ENCODE results near the gene RBPMS2.
"Not testable (repeated sequence)": the region's sequence is repeated elsewhere in the genome, so short reads cannot be mapped to it uniquely, and the experiment has no call there.

Gene RBPMS2

GRCh38 chr15:64751464-64751863 is 23.9 kb downstream of the RBPMS2 start:
- DNase-seq = no peak

GRCh38 chr15:64749999-64750657 is 25.3 kb downstream of the RBPMS2 start:
- DNase-seq = no peak

- no peak for DNase-seq
Observed at GRCh38 chr15:64749167-64749566, 26.2 kb downstream of the RBPMS2 start.

GRCh38 chr15:64748251-64748650 is 27.1 kb downstream of the RBPMS2 start:
- no peak for DNase-seq

- DNase-seq = no peak
Observed at GRCh38 chr15:64747578-64747977, 27.8 kb downstream of the RBPMS2 start.

- DNase-seq = no peak
Observed at GRCh38 chr15:64746921-64747320, 28.5 kb downstream of the RBPMS2 start.

- no peak for DNase-seq
Observed at GRCh38 chr15:64746356-64746755, 29.0 kb downstream of the RBPMS2 start.

- DNase-seq = no peak
Observed at GRCh38 chr15:64743691-64744090, 31.7 kb downstream of the RBPMS2 start.

- no peak for DNase-seq
Observed at GRCh38 chr15:64742921-64743320, 32.5 kb downstream of the RBPMS2 start.

- no peak for DNase-seq
Observed at GRCh38 chr15:64742385-64742784, 33.0 kb downstream of the RBPMS2 start.

- not testable (repeated sequence) for DNase-seq
Observed at GRCh38 chr15:64741708-64742107, 33.7 kb downstream of the RBPMS2 start.

GRCh38 chr15:64740311-64741170 is 34.8 kb downstream of the RBPMS2 start:
- DNase-seq = no peak

- no peak for DNase-seq
Observed at GRCh38 chr15:64739577-64740143, 35.7 kb downstream of the RBPMS2 start.

- no peak for DNase-seq
Observed at GRCh38 chr15:64739156-64739555, 36.2 kb downstream of the RBPMS2 start.

GRCh38 chr15:64738226-64739095 is 36.9 kb downstream of the RBPMS2 start:
- no peak for DNase-seq

GRCh38 chr15:64732156-64732860 is 43.1 kb downstream of the RBPMS2 start:
- no peak for DNase-seq

- no peak for DNase-seq
Observed at GRCh38 chr15:64731805-64732151, 43.6 kb downstream of the RBPMS2 start.

- peak; percentile 83 for DNase-seq
Observed at GRCh38 chr15:64731012-64731804, 44.2 kb downstream of the RBPMS2 start.

GRCh38 chr15:64730151-64730550 is 45.2 kb downstream of the RBPMS2 start:
- no peak for DNase-seq

- no peak for DNase-seq
Observed at GRCh38 chr15:64720188-64720587, 55.2 kb downstream of the RBPMS2 start.

GRCh38 chr15:64717735-64718495 is 57.5 kb downstream of the RBPMS2 start:
- no peak for DNase-seq

All from activated CD4-positive, alpha-beta T cell treated with anti-CD3 and anti-CD28 coated beads, Interleukin-2, amount 50 U/mL, for 16 hours (primary cell).